GDM1 (cell line): Measurements from ENCODE around the gene PERM1.
A peak's percentile ranks its signal among the peaks of the same experiment; 100 is the strongest.
"Not testable (repeated sequence)": the region's sequence is repeated elsewhere in the genome, so short reads cannot be mapped to it uniquely, and the experiment has no call there.

Experiments
- DNase-seq: peaks from one replicate; lab custom pipeline; 2025; lab: John Stamatoyannopoulos, UW

The PERM1 gene

DNA sequence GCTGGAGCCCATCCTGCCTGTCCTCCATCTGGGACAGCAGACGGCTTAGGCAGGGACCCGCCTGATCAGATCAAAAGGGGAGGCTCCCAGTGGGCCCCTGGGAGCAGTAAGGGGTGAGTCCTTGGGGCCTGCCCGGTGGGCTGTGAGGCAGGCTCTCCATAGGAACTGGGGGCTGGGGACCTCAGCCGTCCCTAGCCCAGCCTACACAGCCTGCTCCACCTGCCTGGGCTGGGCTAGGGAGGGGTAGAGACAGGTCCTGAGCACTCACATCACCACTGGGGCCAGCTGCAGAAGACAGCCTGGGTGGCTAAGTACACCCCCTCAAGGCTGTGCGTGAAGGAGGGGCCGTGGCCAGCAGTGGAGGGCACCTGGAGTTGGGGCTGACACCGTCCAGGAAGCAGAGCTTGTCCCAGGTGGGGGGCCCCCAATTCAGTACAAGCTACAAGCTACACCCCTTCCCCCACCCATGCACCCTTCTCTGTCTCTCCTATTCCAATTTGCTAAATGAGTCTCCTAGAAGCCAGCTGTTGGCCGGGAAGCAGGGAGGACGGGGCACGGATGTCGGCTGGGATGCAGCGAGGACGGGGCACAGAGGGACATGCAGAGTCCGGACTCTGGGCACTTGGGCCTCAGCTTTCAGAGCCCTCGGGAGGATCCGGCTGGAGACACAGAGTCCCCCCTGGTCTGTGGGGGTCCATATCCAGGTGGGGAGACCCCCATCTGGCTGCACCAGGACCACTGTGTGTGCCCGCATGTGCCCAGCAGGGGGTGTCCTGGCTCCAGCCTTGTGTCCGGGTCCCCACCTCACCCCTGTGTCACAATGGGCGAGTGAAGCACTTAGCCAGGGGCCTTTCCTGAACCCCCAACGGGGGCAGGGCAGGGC is 33.1 kb upstream of the PERM1 start:
- DNase-seq: no peak

DNA sequence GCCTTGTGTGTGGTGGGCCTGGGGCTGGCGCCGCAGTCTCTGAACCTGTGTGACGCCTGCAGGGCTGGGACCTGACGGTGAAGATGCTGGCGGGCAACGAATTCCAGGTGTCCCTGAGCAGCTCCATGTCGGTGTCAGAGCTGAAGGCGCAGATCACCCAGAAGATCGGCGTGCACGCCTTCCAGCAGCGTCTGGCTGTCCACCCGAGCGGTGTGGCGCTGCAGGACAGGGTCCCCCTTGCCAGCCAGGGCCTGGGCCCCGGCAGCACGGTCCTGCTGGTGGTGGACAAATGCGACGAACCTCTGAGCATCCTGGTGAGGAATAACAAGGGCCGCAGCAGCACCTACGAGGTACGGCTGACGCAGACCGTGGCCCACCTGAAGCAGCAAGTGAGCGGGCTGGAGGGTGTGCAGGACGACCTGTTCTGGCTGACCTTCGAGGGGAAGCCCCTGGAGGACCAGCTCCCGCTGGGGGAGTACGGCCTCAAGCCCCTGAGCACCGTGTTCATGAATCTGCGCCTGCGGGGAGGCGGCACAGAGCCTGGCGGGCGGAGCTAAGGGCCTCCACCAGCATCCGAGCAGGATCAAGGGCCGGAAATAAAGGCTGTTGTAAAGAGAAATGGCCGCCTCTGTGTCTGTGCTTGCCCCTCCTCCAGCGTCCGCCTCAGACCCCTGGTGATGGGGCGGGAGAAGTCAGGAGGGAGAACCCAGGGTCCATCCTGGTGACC is 32.2 kb upstream of the PERM1 start:
- DNase-seq: no peak

DNA sequence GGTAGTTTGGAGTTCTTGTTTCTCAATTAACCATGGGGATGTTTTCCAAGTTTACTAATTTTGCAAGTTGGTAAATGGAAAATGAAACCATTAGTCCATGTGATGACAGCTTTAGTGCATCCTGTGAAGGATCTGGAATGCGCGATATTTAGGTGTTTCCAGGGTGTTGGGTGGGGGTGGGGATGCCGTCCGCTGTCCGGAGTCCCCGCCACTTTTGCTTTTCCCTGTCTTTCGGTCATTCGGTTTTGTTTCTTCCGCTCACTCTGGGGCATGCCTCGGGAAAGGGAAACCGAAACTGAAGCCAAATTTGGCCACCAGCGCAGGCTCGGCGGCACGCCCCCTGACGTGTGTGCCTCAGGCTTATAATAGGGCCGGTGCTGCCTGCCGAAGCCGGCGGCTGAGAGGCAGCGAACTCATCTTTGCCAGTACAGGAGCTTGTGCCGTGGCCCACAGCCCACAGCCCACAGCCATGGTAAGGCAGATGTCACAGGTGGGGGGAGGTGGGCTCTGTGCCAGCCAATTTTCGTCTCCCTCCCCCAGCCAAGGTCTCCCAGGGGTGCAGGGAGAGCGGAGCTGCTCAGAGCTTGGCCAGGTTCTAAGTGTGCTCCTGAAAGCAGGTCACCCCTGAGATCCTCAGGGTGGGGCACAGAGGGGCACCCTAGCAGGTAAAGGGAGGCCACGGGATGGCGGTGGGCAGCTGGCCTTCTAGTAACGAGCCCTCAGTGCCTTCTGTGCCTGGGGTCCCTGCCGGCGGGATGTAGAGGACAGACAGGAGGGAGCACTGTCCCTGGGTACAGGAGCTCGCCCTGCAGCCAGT is 31.4 kb upstream of the PERM1 start, which contains the start of gene ISG15:
Gene ISG15 (plus strand): TSS at position 393 of the 817 bp plus-strand sequence. CDS start 77 bp downstream, at position 470.
- DNase-seq: peak; percentile 82

DNA sequence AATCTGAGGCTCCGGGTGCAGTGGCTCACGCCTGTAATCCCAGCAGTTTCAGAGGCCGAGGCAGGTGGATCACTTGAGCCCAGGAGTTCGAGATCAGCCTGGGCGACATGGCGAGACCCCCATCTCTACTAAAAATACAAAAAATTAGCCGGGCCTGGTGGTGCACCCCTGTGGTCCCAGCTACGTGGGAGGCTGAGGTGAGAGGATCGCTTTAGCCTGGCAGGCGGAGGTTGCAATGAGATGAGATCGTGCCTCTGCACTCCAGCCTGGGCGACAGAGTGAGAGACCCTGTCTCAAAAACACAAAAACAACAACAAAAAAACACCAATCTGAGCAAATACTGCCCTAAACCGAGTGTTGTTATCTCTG is 30.8 kb upstream of the PERM1 start:
- not testable (repeated sequence) for DNase-seq

DNA sequence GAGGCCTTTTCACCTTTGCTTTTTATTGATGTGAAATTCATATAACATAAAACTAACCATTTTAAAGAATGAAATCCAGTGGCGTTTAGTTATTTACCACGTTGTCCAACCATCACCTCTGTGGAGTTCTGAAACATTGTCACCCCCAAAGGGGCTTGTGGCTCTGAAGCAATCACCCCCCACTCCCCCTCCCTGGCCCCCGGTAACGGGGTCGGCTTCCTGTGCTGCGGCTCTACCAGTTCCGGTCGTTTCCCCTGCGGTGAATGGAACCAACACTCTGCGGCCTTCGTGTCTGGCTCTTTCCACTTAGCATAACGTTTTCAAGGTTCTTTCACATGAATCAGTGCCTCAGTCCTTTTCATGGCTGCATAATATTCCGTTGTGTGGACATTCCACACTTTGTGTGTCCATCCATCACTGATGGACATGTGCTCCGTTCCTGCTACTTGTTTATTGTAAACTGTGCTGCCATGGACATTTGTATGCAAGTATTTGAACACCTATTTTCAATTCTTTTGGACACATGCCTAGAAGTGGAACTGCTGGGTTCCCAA is 29.6 kb upstream of the PERM1 start:
- DNase-seq: no peak

DNA sequence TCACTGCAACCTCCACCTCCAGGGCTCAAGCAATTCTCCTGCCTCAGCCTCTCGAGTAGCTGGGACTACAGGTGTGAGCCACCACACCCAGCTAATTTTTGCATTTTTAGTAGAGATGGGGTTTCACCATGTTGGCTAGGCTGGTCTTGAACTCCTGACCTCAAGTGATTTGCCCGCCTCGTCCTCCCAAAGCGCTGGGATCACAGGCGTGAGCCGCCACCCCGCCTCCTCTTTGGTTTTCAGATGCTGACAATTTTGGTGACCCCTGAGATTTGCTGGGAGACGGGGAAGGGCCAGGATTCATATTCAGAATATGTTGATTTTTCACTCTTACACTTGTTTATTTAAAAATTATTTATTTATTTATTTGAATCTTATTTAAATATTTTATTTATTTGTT is 28.2 kb upstream of the PERM1 start:
- not testable (repeated sequence) for DNase-seq

DNA sequence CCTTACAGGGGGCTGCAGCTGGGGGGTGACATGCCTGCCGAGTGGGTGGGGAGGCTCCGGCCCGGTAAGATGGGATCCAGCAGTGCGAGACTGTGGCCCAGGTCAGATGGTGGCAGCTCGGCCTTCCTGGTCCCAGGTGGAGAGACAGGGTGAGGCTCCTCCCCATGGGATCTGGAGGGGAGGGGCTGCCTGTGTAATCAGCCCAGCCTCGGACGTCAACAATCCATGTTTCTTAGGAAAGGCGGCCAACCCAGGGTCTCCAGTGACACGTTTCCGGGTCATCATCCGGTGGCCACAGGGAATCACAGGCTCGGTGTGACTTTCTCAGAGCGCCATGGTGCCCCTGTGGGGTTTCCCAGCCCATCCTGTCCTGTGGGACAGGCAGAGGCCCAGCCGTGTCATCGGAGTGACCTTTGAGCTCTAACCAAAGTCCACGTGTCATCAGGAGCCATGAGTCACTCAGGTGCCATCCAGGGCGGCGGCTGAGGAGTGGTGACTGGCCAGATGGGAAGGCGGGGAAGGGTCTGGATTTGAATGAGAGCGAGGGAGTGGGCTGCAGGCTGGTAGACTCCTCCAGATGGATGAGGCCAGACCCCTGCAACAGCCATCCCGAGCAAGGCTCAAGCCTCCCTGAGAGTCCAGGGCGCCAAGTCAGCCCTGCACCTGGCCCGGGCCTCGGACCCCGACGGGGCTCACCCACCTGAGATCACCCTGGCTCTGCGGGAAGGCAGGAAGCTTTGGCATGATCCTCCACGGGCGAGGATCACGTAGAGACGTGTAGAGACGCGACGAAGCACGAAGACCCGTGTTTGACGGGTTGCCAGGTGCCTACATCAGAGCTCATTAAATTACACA is 24.6 kb upstream of the PERM1 start:
- no peak for DNase-seq

DNA sequence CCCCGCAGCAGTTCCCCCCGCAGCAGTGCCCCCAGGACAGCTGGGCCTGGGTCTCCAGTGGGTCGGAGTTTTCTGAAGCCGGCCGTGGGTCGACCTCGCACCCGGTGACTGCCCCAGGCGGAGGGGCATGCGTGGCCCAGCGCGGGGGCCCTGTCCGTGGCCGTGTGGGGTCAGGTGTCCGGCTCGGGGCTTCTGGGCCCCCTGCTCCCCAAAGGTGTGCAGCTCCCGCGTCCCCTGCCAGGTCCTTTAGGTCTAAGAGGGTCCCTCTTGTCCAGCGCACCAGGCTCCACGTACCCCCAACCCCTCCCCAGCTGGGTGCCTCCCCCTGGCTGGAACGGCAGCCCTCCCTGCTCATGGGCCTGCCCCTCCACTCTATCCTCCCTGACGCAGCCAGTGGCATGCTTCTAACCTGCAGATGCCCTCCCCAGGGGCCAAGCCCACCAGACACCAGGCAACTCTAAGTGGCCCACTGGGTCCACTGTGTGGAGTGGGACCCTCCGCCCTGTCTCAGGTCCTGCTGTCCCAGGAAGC is 23.9 kb upstream of the PERM1 start:
- DNase-seq: no peak

DNA sequence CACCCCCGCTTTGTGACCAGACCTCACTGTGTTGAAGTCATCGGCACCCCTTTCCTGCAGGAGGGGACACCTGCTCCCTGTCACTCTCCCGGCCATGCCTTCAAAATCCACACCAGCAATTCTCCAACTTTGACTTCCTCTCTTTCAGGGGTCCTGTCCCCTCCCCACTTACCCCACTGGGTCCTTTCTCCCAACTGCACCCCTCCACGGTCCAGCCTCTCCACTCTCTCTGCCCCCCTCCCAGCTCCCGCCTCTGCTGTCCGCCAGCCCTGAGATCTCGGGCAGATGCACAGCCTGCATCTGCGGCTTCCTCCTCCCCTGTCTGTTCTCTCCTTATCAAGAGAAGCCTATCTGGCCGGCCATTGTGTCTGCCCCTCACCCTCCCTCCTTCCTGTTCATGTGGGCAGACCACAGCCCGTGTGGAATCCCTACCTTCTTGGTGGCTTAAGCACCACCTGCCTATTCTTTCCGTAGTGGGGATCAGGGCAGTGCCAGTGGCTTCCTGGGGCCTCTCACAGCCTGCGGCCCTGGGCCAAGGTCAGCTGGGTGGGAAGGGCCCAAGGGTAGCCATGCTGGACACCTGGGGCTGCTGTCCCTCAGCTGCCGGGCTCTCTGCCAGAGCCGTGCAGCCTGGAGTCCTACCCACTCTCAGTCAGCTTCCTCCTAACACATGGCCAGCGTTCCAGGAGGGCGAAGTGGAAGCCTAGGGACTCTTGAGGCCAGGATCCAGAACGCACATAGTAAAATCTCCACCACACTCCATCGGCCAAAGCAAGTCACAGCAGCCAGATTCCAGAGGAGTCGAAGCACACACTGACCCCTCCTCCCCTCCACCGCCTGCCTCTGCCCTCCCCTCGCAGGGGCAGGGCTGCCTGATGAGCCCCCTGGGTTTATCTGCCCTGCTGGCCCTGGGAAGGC is 23.1 kb upstream of the PERM1 start:
- peak; percentile 39 for DNase-seq

DNA sequence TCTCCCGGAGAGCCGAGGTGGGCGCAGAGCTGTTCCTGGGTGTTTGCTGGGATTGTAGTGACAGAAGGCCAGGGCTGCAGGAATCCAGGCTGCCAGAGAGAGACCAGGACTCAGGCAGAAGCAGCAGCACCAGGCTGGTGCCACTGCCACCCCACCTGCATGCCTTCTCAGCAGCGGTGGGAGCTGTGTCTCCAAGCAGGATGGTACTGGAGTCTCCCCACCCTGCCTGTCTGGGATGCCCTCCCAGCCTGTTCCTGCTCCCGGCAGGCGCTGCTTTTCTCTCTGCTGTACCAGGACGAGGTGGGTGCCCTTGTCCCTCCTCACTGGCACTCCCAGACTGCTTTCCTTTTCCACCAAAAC is 22.5 kb upstream of the PERM1 start:
- no peak for DNase-seq

DNA sequence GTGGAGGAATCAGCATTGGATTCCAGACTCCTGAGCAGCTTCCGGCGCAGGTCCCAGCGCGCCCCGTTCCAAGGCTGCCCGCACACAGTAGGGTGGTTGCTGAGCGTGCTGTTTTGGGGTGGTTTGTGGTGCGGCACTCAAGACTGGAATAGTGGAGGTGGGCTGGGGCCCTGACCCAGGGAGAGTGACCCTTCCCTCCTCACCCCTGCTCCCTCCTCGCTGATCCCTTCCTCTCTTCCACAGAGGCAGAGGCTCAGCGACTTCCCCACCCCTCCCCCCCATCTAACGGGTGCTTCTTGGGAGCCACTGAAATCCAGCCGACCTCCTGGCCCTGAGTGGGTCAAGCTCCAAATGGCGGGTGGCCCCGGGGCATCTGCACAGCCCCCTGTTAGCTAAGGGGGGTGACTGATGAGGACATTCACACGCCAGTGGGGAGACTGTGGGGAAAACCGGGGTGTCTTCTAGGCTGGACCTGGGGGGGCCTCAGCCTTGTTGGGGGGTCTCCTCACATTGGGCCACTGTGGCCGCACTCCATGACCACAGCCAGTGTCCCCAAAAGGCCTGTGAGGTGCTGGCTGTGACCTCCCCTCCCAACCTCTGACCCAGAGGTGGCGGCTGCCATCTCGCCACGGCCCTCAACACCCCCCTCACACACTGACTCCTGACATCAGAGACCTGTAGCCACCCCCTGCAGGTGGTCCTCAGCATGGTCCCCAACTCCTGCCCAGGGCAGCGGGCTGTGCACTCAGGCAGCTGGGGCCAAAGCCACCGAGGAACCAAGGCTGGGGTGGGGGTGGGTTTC is 21.9 kb upstream of the PERM1 start:
- no peak for DNase-seq

DNA sequence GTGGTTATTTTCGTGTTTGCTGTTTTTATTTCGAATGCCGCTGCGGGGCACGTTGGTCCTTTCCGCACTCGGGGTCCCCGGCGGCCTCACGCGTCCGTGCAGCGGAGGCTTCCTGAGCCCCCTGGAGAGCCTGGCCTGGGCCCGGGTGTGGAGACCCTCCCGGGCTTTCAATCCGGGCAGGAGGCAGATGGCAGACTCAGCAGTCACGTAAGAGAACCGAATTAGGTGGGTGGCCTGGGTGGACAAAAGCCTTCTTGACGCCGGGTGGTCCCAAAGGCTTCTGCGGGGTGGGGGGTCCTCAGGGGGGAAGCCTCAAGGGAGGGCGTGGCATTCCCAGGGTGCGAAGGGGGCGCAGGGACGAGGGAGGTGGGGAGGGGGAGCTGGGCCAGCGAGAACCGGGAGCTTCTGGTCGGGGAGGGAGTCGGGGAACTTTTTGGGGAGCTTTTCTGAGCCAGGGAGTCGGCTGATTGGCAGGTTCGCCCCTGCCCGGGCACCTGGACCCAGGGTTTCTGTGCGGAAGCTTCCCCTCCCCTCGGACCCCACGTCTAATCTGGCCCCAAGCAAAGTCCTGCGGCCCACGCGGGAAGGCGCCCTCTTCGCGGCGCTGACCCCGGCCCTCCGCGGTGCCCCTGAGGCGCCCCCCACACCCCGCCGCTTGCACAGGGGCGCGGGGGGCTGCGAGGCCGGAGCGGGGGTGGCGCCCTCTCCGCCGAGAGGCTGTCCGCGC is 19.3 kb upstream of the PERM1 start:
- DNase-seq: no peak

DNA sequence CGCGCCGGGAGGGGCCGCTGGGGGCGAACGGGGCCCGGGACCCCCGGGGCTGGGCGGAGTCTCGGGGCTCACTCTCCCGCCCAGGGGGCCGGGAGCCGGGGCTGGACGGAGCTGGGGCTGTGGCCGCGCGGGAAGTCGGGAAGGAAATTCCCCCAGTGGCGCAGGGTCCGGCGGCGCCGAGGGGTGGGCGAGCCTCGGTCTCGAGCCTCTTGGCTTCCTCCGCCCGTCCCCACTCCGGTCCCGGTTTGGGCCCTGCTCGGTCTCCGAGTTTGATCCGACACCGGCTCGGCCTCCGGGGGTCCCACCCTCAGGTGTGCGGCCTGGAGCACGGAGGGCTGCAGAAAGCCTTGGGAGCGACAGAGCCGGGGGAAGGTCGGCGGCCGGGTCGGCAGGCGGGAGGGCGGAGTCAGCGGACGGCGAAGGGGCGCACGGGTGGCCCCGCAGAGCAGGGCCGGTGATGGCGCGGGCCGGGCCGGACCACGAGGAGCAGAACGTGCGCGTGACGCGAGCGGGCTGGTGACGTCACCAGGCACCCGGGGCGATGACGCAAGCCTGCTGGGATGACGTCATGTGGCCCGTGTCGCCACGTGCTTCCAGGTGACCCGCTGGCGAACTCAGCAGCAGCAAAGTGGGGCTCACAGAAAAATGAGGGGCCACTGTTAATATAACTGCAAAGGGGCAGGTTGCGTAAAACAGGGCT is 18.6 kb upstream of the PERM1 start:
- DNase-seq: peak; percentile 32

DNA sequence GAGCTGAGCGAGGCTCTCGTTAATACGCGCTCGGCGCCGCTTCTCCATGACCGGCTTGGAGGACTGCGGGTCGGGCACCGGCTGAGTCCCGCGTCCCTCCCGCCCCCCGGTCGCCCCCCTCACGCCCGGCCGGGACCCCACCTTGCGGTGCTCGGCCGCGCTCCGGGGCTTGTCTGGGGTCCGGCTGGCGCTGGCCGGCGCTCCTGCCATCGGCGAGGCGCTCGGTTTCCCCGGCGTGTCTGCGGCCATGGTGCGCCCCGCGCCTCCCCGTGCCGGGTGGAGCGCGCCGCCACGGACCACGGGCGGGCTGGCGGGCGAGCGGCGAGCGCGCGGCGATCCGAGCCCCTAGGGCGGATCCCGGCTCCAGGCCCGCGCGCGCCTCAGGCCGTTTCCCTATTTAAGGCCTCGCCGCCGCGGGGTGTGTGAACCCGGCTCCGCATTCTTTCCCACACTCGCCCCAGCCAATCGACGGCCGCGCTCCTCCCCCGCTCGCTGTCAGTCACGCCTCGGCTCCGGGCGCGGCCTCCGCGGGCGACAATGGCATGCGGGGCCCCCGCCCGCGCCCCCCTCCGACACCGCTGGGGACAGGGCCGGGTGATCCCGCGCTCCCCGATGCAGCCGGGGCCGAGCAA is 17.9 kb upstream of the PERM1 start, which contains the start of gene HES4:
Gene HES4 (minus strand): TSS at position 373 of the 632 bp plus-strand sequence. CDS start 124 bp downstream, at position 249.
- peak; percentile 51 for DNase-seq

DNA sequence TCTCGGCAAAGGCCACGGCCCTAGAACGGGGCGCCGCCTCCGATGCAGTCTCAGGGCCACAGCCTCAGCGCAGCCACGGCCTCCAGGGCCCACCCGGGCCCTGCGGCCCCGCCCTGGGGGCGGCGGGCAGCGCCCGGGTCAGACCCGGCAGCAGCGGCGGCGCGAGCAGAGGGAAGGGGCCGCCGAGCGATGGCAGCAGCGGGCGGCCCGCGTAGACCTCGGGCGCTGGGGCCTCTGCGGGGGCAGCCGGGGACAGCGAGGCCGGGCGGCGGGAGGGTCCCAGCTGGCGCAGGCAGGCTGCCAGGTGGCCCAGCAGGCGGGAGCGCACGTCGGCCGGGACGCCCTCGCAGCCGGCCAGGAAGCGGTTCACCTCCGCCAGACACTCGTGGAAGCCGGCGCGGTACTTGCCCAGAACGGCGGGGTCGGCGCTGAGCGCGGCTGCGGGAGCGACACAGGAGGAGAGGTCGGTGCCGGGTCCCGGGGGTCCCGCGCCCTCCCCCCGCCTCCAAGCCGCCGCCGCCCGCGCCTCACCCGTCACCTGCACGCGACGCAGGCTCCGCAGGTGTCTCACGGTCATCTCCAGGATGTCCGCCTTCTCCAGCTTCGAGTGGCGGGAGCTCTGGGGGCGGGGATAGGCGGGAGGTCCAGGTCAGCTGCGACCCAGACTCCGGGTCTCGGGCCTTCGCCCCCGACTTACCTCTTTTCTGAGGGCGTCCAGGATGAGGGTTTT is 17.3 kb upstream of the PERM1 start:
- no peak for DNase-seq

DNA sequence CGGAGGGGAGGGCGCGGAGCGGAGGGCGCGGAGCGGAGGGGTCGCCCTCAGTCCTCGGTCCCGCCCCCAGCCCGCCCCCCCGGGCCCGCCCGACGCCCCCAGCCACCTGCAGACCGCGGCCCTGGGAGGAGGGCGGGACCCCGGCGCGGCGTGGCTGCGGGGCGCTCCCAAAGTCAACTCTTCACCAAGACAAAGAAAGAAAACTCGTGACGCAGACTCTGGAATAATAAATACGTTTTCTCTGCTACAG is 16.8 kb upstream of the PERM1 start:
- no peak for DNase-seq
